Lower lobe of right lung (tissue), 2 donors: ENCODE measurements around the gene LMCD1. TPM values are rescaled to one million over a fixed set of nuclear protein-coding genes. Genes with fewer than 3 reads are reported as not detected.
A peak's percentile ranks its signal among the peaks of the same experiment; 100 is the strongest.

Experiments used
- ATAC-seq, 2 donors: fragments of 200-7000 bp; cut with Tn5 transposase; one replicate each; pipeline ENCODE4 v1.9.1; 2020 to 2022; ENCODE audit warnings: mild to moderate bottlenecking in 2 of 2, moderate library complexity in 2 of 2
- DNase-seq: peaks from one replicate; pipeline ENCODE4 v3.0.0-alpha.2; 2020
- H3K27ac ChIP-seq: fragments of 200-600 bp; one replicate; pipeline ENCODE4 v1.8.0; 2022
- H3K27me3 ChIP-seq: fragments of 200-600 bp; one replicate; pipeline ENCODE4 v1.8.0; 2022; ENCODE audit warnings: low read depth
- H3K36me3 ChIP-seq: fragments of 200-600 bp; one replicate; pipeline ENCODE4 v1.8.0; 2022; ENCODE audit warnings: mild to moderate bottlenecking
- H3K4me1 ChIP-seq: fragments of 200-600 bp; one replicate; pipeline ENCODE4 v1.8.0; 2022
- H3K4me3 ChIP-seq: fragments of 200-600 bp; one replicate; pipeline ENCODE4 v1.8.0; 2022; ENCODE audit warnings: mild to moderate bottlenecking
- H3K9me3 ChIP-seq: fragments of 200-600 bp; one replicate; pipeline ENCODE4 v1.8.0; 2022
- CTCF ChIP-seq: fragments of 200-600 bp; IDR thresholded peaks from one replicate; pipeline ENCODE4 v1.8.0; 2022; ENCODE audit warnings: antibody characterized with exemption, mild to moderate bottlenecking
- intact Hi-C: fragments of 100-400 bp; cut with DNase I; formaldehyde crosslinking; loops from one replicate; pipeline ENCODE4 v1.11.0; 2022
- total RNA-seq: library from RNA; stranded (reverse); fragmentation: NEBNext Ultra II Directional; extraction: Animal tissue kit (Norgen Biotek cat#: 25700); gene quantifications from one replicate; pipeline ENCODE4 v1.2.1, GENCODE V29; 2021
- donor health status: DM: no; HTN: yes; CAD: no; lungs with severe emphysema.

LMCD1 gene
- total RNA-seq, 1 donor from 2014 or later = 93.6 TPM

DNA sequence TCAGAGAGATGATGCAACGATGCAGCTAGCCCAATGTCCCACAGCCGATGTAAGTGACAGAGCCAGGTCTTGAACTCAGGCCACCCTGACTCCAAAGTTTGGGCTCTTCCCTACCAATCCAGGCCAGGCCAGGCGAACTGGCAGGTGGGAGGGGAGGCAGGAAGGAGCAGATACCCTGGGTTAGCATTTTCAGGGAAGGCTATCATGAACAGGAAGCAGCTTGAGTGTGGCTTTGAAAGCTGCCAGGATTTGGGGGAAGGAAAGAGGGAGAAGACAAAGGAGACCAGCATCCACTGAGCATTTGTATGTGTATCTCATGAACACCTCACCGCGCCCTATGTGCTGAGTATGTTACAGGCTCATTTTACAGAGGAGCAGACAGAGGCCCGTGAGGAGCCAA is 38.8 kb downstream of the LMCD1 start:
- Histone ChIP-seq H3K36me3 (peaks cover 62% of the 10 kb centered on the region), H3K27me3 (no peaks in the 10 kb centered on the region), H3K9me3 (no peaks in the 10 kb centered on the region), H3K4me3 (no peak overlapping the region), H3K4me1 (peaks cover 30% of the 10 kb centered on the region), H3K27ac (peak overlapping the region; percentile 51)
- intact Hi-C loops = no loop called here
- no peak for TF ChIP-seq CTCF
- ATAC-seq = peak in 1 of 2 donors; percentile 34
- no peak for DNase-seq

DNA sequence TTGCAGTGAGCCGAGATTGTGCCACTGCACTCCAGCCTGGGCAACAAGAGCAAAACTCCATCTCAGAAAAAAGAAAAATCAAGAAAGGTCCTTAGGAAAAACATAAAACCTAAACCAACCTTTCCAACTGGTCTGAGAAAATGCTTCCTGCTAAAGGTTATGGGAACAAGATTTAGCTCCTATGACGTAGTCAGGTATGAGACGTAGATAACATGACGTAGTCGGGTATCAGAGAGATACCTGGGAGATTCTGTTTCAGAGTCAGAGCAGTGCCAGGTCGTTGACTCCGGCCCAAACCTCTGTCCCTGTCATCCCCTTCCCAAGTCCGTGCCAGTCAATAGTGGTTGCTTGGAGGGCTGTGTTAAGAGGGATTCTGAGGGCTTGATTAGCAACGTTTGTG is 39.9 kb downstream of the LMCD1 start:
- Histone ChIP-seq H3K36me3 (peaks cover 62% of the 10 kb centered on the region), H3K4me3 (no peak overlapping the region), H3K27me3 (no peaks in the 10 kb centered on the region), H3K27ac (no peak overlapping the region), H3K9me3 (no peaks in the 10 kb centered on the region), H3K4me1 (peaks cover 20% of the 10 kb centered on the region)
- no peak for TF ChIP-seq CTCF
- ATAC-seq (no peak), DNase-seq (no peak)
- intact Hi-C loops = no loop called here

DNA sequence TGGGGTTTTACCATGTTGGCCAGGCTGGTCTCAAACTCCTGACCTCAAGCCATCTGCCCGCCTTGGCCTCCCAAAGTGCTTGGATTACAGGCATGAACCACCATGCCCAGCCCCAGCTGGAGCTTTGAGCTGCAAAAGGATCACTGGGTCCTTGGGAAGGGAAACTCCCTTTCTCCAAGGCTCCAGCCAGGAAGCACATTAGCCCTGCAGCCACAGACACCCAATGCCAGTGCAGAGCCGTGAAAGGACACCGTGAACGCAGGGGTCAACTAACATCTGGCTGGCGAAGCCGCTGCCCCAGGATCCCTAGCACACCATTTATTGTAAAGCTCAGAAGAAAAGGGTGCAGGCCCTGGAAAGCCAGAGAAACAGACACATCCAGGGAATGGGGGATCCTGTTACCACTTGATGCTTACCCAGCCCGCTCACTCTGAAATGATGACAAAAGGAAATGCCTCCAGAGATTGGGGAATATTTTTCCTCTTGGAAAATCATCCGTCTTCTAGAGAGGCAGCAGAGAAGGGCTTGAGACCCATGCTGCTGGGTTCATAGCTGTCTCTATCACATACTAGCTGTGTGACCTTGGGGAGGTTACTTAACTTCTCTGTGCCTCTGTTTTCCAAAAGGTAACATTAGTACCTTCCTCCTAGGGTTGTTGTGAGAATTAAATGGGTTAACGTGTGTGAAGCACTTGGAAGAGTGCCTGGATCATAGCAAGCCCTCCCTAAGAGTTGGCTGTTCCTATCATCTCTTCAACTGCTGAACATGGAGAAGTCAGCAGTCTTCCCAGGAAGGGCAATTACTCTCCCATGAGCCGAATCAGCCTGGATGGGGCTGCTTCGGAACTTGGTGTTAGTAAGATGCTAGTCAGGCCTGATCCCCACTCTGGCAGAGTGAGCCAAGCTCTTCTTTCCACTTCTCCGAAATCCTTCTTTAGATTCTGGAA is 40.8 kb downstream of the LMCD1 start:
- H3K4me3 ChIP-seq = no peak overlapping the region
- no peak for TF ChIP-seq CTCF
- H3K9me3 ChIP-seq = no peaks in the 10 kb centered on the region
- DNase-seq (no peak), ATAC-seq (no peak)
- peak overlapping the region; percentile 38 for H3K27ac ChIP-seq
- H3K4me1 ChIP-seq = peaks cover 18% of the 10 kb centered on the region
- intact Hi-C loops = no loop called here
- H3K36me3 ChIP-seq = peaks cover 54% of the 10 kb centered on the region
- H3K27me3 ChIP-seq = no peaks in the 10 kb centered on the region

DNA sequence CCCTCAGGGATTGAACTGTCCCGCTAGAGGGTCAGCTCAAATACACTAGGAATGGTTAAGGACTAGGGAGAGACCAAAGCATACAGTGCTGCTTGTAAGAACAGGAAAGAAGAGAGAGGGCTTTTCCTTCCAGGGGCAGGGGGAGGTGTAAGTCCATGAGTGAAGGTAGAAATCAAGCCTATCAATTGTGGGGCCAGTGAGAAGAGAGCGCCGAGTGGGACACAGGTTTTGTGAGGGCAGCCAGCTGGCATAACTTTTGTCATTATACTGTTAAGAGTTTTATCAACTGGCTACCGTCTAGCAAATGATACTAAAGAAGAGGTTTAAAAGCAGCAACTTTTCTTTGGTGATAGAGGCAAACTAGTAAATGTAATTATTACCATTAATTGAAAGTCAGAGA is 45.0 kb downstream of the LMCD1 start:
- Histone ChIP-seq H3K4me1 (peaks cover 11% of the 10 kb centered on the region), H3K4me3 (no peak overlapping the region), H3K27ac (no peak overlapping the region), H3K9me3 (no peaks in the 10 kb centered on the region), H3K36me3 (peaks cover 46% of the 10 kb centered on the region), H3K27me3 (no peaks in the 10 kb centered on the region)
- ATAC-seq (no peak), DNase-seq (no peak)
- intact Hi-C loops = no loop called here
- TF ChIP-seq CTCF = no peak

DNA sequence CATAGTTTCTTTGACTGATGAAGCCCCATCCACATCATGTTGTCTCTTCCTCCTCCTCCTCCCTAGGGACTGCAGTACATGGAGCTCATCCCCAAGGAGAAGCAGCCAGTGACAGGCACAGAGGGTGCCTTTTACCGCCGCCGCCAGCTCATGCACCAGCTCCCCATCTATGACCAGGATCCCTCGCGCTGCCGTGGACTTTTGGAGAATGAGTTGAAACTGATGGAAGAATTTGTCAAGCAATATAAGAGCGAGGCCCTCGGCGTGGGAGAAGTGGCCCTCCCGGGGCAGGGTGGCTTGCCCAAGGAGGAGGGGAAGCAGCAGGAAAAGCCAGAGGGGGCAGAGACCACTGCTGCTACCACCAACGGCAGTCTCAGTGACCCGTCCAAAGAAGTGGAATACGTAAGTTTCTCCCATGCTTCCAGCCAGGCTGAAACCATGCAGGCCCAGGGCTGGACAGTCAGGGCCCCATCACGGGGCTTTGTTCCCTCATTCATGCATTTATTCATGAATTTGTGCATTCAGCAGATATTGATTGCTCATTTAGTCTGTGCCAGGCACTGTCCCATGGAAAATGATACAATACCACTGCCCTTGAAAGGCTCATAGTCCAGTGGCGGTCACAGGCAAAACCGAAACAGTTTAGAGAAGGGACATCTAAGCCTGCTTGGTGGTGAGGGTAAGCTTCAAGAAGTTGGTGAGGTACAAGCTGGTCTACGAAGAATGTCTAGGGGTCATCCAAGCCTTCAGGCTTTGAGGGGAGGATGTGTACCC is 47.1 kb downstream of the LMCD1 start:
- no peak for TF ChIP-seq CTCF
- DNase-seq = no peak
- intact Hi-C loops = no loop called here
- Histone ChIP-seq H3K4me3 (no peak overlapping the region), H3K27me3 (no peaks in the 10 kb centered on the region), H3K36me3 (peaks cover 40% of the 10 kb centered on the region), H3K4me1 (peaks cover 4% of the 10 kb centered on the region), H3K27ac (no peak overlapping the region), H3K9me3 (no peaks in the 10 kb centered on the region)
- no peak for ATAC-seq
